ENCODE measurements around the gene TOMT.

Gene TOMT

DNA sequence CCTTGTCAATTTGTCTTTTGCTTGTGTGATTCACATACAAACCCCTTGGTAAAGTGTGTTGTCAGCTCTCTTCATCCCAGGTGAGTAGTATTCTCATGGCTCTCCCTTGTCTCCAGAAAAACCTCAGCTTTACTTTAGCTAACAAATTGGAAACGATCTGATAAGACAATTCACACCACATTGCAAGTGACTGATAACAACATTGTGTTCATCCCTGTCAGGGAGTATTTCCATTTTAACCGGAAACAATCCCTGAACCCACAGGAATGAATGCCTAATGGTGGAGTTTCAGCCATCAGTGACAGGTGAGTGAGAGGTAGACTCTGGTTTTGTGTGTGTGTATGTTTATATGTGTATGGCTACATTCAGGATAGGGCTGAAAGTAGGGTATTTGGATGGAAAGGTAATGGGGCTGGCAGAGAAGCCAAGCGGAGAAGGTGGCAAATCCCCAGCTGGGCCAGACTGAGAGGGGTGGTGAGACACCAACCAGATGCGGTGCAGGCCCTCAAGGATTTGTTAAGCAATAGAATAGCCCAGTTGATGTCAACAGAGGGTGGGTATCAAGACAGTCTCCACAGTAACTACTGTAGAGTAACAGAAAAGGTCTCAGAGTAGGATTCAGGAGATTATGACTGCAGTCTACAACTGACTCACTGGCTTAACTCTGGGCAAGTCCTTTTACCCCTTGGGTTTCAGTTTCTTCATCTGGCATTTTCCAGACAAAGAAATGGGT, 17.5 kb upstream of the TOMT start:
- no peak for DNase-seq

GRCh38 chr11:72091292-72091691, 14.4 kb upstream of the TOMT start:
- DNase-seq = peak; percentile 72

DNA sequence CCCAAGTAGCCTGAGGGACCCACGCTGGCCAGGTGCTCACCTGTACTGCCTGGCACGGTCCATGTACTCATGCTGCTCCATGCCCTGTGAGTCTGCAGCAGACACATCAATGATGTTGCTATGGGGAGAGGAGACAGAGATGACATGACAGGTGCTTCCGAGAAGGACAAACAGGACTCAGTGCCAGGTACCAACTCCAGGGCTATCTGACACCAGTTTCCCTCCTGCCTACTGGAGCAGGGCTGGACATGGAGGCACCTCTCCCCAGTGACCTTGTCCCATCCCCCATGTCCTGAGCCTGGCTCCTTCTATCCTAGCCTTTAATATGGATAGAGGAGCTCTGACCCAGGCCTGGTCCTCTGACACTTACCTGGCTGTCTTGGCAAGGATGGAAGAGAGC, 7.0 kb upstream of the TOMT start:
- DNase-seq = no peak

DNA sequence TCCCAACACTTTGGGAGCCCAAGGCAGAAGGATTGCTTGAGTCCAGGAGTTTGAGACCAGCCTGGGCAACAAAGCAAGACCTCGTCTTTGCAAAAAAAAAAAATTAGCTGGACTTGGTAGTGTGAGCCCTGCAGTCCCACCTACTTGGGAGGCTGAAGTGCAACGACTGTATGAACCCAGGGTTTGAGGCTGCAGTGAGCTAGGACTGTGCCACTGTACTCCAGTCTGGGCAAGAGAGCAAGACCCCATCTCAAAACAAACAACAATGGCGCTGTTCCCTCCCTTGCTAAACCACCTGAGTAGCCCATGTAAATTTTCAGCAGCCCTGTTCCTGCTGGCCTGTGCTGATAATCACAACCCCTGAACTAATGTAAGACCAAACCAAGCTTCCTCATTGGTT, 5.7 kb upstream of the TOMT start:
- no peak for DNase-seq

GRCh38 chr11:72100462-72100861, 5.3 kb upstream of the TOMT start:
- DNase-seq = no peak

DNA sequence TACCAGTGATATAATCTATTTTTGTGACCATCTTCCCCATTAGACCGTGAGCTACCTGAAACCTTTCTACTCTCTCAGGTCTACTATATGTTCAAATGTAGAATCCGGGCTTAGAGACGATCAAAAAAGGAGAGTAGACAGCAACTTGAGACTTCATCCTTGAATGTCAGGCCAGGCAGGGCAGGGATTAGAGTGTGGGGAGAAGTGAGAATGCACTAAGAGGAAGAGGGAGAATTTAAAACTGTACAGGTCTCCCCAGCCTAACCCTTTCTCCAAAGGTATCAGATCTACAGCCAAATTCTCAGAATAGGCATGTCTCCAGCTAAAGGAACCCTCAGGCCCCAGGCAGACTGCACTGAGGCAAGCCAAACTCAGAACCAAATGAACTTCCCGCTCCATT, 3.6 kb upstream of the TOMT start:
- no peak for DNase-seq

DNA sequence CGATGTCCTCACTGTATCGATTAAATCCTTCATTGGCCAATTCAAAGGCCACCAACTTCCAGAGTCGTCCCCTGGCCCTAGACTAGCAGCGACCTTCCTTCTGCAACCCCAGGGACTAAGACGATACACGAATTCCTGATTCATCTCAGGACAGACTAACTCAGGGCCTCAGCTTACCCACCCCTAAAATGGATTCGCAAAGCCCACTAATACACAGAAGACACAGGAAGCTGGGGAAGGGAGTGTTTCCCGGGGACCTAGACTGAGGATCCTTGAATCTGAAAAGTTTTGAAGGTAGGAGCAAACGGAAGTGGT, 3.1 kb upstream of the TOMT start:
- no peak for DNase-seq

DNA sequence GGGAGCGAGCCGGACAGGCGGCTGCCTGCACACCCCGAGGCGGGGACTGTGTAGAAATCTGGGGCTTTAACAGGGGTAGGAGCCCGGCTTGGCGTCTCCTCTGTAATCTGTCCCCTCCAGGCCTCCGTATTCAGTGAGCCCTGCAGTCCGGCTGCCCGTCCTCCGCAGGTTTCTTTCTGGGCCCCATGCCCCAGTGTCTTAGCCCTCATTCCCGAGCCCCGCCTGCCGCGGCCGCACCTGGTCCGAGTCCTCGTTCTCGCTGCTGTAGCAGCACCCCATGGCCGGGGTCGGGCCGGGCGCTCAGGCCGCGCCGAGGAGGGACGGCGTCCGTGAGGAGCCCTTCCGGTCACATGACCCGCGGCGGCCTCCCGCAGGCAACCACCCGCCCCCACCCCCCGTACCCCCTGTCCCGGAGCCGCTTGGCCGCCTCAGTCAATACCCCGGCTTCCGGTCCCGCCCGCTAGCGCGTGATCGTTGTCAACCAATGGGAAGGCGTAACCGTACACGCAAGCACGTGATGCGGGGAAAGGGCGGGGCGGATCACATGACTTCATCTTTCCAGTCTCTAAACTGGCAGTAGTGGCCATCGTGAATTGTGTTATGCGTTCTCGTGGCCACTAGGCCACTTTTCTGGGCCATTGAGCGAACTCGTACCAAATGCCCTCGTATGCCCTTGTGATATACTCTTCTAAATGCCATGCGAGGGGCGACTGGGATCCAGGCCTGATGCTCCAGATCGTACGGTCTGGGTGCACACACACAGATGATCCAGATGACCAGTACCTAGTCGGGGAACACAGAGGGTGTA, 2.6 kb upstream of the TOMT start, which contains the start of gene LAMTOR1:
LAMTOR1 (minus strand) TSS at position 352 of the 808 bp plus-strand sequence; CDS start at position 279, 73 bp downstream.
- peak; percentile 98 for DNase-seq

GRCh38 chr11:72103754-72104167, 2.0 kb upstream of the TOMT start:
- peak; percentile 11 for DNase-seq

- no peak for DNase-seq
Observed at GRCh38 chr11:72111300-72112142, 5.8 kb downstream of the TOMT start.

DNA sequence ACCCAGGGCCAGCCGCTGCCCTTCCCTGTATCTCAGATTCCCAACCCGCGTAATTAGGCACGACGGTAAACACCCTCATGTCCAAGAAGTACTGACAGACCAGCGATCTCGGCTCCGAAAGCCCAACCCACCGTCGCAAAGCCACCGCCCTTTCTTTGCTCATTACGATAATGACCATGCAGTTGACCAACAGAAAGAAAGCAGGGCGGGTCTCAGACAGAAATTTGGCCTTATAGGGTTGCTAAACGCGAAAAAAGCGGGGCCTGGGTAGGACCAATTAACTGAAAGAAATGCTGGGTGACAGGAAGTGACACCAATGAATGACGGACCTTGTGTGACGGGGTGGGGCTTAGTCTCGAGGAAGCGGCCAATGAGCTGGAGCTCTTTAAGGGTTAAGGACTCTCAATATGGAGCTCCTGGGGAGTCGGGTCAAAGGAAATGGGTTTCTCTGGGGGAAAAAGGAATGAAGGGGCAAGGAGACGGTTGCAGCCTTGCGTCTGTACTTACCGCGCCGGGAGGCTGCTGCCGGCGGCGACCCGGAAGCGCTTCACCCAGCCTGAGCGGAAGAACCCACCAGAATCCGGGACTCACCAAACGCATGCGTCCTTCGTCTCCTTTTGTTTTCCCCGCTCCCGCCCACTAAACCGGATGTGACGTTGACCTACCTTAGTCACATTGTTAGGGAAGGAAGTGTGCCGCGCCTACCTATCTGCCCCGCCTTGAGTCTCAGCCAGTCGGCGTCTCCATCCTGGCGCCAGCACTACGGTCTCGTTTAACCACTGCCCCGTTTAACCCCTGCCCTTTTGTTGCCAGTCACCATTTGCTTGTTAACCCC, 6.6 kb downstream of the TOMT start, which contains the start of gene ANAPC15:
ANAPC15 (minus strand) TSS at position 553 of the 835 bp plus-strand sequence. CDS start 1,419 bp downstream, outside the sequence.
- DNase-seq = peak; percentile 97

DNA sequence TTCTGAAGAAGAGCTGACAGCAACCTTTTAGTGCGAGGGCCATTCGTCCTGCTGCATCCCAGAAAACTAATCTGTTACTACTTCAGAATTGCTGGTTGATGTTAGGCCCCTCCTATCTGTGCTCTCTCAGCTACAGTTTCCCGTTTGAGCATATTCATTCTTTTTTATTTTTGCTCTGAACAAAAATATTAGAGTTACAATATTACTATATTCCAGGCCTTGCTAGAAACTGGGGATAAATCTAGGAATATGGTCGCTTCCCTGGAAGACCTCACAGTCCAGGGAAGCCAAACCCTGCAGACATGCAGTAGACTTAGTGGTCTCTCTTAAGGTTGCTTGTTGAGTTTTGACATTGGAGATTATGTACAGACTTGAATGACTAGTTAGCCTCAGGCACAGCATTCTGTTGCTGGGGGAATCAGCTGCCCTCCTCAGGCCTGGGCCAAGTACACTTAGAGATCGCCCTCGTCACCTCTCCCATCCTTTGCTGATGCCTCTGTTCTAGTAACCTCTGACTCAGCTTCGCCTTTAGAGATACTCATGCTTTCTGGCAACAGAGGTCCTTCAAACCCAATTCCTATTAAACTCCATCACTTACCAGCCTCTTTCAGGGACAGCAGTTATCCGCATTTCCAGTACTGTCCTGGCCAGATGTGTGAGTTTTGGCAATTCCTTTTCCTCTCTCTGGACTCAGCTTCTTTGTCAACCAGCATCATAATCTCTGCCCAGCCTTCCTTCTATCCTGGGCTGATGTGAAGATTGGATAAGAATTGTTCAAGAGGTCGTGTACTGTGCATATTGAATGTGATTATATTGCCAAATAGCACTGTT, 7.5 kb downstream of the TOMT start:
- DNase-seq = no peak

DNA sequence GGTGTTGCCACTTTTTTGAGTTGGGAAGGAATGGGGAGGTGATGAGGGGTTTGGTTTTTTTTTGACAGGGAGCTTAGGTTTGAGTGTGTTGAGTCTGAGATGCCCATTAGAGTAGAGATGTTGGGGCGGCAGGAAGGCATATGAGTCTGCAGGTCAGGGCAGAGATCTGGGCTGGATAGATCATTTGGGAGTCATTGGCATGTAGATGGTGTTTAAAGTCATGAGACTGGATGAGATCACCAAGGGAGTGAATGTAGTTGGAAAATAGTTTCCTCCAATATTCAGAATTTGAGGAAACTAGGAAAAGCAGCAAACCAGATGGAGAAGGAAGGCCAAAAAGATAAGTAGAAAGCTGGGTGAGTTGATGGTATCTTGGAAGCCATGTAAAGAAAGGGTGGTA, 8.8 kb downstream of the TOMT start:
- DNase-seq = no peak

DNA sequence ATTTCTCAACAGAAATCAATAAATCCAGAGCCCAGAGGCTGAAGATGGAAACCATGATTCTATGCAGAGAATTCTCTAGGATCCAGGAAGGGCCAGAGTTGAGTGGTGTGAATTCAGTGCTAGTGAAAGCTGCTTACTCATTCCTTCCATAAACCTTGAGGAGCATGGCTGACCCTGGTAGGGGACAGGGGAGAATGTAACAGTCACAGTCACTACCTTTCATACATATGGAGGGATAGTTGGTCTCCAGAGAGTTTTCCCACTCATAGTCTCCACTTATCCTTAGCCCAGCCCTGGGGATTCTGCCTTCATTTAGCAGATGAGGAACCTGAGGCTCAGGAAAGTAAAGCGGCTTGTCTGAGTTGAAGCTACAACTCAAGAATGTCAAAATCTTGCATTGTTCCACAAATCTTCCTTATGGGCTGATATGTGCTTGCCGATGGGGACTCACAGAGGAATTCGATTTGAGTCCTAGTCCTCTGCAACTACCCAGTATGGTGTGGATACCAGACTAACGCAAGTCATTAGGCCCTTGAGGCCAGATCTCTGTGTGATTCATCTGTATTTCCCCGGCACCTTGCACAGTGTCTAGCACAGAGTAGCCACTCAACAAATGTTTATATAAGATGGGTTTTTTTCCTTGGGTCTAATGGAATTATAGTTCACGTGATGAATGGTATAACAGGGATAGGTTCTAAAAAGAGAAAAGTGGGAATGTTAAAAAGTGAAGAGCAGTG, 10.5 kb downstream of the TOMT start:
- no peak for DNase-seq

DNA sequence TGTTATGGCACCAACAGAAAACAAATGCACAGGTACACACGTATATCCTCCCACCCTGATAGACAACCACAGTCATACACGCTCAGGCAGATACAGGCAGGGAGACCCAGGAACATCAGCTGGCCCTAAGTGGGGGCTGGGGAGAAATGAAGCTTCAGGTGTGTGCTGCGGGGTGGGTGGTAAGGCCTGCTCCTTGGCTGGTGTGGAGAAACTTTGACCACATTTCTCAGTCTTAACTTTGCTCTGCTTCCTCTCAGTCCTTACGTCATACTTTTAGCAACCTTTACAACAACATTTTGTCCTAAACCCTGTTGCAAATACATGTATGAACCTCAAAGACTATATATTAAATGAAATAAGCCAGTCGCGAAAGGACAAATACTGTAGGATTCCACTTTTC, 13.5 kb downstream of the TOMT start:
- DNase-seq = no peak

- DNase-seq = no peak
Observed at GRCh38 chr11:72120930-72121329, 15.2 kb downstream of the TOMT start.

GRCh38 chr11:72122607-72123006, 16.9 kb downstream of the TOMT start:
- DNase-seq = no peak

- DNase-seq = no peak
Observed at GRCh38 chr11:72123117-72123653, 17.5 kb downstream of the TOMT start.

- DNase-seq = no peak
Observed at GRCh38 chr11:72124046-72124445, 18.3 kb downstream of the TOMT start.

DNA sequence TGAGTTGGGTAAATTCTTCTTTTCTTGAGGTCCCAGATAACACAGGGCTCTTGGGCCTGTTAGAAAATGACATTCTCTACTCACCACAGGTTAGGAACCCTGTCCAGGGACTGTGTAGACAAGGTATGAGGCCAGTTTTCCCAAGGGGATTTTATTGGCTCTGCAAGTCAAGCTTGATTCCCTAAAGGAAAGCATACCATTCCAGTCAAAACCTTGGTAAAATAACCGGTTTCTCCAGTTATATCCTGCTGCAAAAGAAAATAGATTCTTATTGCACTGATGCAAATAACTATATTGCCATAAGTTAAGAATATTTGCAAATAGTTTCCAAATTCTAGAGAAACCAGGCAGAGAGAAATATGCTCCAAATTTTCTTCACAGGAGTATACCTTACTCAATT, 20.2 kb downstream of the TOMT start:
- no peak for DNase-seq
